ENCODE measurements around the gene HGS. TPM values are rescaled to one million over a fixed set of nuclear protein-coding genes. Genes with fewer than 3 reads are reported as not detected.

HGS gene
- total and polyA plus RNA-seq, 2 of the 8 experiments (the other 6 are each of a cell fraction or from before 2014, with no cell fraction given), result 80.8 to 99.7 TPM

DNA sequence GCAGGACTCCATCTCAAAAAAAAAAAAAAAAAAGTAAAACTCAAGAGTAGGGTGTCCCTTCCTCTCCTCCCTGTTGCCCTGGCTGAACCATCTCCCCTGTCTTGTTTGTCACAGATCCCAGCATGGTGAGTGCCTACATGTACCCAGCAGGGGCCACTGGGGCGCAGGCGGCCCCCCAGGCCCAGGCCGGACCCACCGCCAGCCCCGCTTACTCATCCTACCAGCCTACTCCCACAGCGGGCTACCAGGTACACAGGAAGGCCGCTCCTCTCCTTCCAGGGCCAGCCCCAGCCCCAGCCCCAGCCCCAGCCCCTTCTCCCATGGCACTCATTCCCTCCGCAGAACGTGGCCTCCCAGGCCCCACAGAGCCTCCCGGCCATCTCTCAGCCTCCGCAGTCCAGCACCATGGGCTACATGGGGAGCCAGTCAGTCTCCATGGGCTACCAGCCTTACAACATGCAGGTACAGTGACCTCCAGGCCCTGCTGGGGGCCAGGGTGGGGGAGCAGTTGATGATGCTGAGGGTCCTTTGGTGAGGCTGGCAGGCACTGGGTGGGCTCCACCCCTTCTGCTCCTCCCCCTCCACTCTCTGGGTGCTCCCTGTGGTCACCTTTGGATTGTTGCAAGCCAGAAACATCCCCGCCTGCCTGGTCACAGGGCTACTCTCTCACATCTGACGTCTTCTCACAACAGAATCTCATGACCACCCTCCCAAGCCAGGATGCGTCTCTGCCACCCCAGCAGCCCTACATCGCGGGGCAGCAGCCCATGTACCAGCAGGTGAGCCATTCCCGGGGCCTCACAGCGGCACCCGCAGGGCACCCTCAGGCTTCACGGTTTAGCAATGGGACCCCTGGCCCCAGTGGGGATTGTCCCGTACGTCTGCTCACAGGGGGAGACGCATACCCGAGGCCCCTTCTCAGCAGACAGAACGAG, 16.8 kb downstream of the HGS start:
- Histone ChIP-seq H3K79me1 (ENCODE audit: low read depth, low read length) (peaks cover 14% of the 10 kb centered on the region), H3K79me2 (ENCODE audit: control insufficient read depth in 1 of 2, insufficient read depth in 2 of 2, low read length in 2 of 2) (peaks cover 9 to 43% of the 10 kb centered on the region in 2 experiments; a peak in 3 of 4 replicates), H3K27ac (ENCODE audit: low read depth, low read length) (no peak overlapping the region), H2AK5ac (ENCODE audit: low read depth, low read length) (no peak overlapping the region), H2BK12ac (ENCODE audit: low read depth, low read length) (no peak overlapping the region), H3K4me1 (replicated peaks in 1 of 4; ENCODE audit: control insufficient read depth in 3 of 4, insufficient read depth in 4 of 4, low read length in 3 of 4) (peaks cover 0 to 14% (median 10%) of the 10 kb centered on the region in 4 experiments; a peak in 5 of 7 replicates), H2BK5ac (ENCODE audit: low read depth, low read length) (no peak overlapping the region; the same call in 1 of the 2 replicates), H3K27me3 (replicated peaks in 1 of 4; ENCODE audit: control insufficient read depth in 3 of 4, extremely low read depth in 1 of 4, insufficient read depth in 3 of 4, low read length in 3 of 4) (no peaks in the 10 kb centered on the region), H4K20me1 (replicated peaks in 1 of 2; ENCODE audit: control insufficient read depth in 1 of 2, insufficient read depth in 2 of 2, low read length in 2 of 2) (peaks cover 7 to 13% of the 10 kb centered on the region in 2 experiments), H3K23ac (ENCODE audit: insufficient read length) (no peak overlapping the region), H3K14ac (ENCODE audit: insufficient read length) (no peak overlapping the region), H4K91ac (replicated peaks; ENCODE audit: insufficient read length, low read length) (no peak overlapping the region), H3K4me3 (ENCODE audit: extremely low read depth in 1 of 4, insufficient read depth in 2 of 4, low read depth in 3 of 4, low read length in 4 of 4) (no peak overlapping the region), H3K18ac (ENCODE audit: extremely low read depth, low read length) (no peak overlapping the region), H2BK120ac (replicated peaks; ENCODE audit: low read depth, low read length) (no peak overlapping the region), H3K36me3 (ENCODE audit: control insufficient read depth in 2 of 4, insufficient read depth in 4 of 4, low read length in 3 of 4) (peaks cover 5 to 44% (median 19%) of the 10 kb centered on the region in 4 experiments; a peak in 7 of 8 replicates), H3K4me2 (ENCODE audit: insufficient read depth in 1 of 2, low read depth in 2 of 2, low read length in 2 of 2) (no peak overlapping the region; a peak in 1 of 4 replicates), H2BK20ac (ENCODE audit: low read length) (no peak overlapping the region), H2BK15ac (ENCODE audit: low read length) (no peak overlapping the region), H3K9ac (replicated peaks in 1 of 4; ENCODE audit: extremely low read depth in 1 of 4, low read depth in 3 of 4, low read length in 3 of 4) (peak overlapping the region in 2 of 4 experiments; percentile 11 to 29; a peak in 2 of 7 replicates), H3K4ac (replicated peaks; ENCODE audit: insufficient read length, low read depth, low read length) (no peak overlapping the region), H2AFZ (ENCODE audit: low read length) (no peak overlapping the region), H4K8ac (ENCODE audit: extremely low read depth, insufficient read depth, low read length) (peak overlapping the region; percentile 57; the same call in 1 of the 2 replicates), H3K23me2 (ENCODE audit: low read depth, low read length) (peaks cover 9% of the 10 kb centered on the region), H3K56ac (replicated peaks; ENCODE audit: insufficient read length, low read depth, low read length) (no peak overlapping the region), H3K9me3 (ENCODE audit: insufficient read depth in 2 of 2, low read depth in 1 of 2, low read length in 1 of 2) (no peaks in the 10 kb centered on the region), H4K5ac (ENCODE audit: insufficient read length, low read depth, low read length) (no peak overlapping the region)
- CTCF ChIA-PET (ENCODE audit: partially characterized antibody), result interaction anchor here (1.0 to 1.7 kb wide), 7 partner anchors 9 to 170 kb away, joined by 3 to 5 read pairs (median 4); partner anchors contain the start of gene ARHGDIA
- DNase-seq (ENCODE audit: low read depth in 1 of 2, low spot score in 2 of 2) (no peak), FAIRE-seq (no peak)
- POLR2A ChIA-PET (ENCODE audit: partially characterized antibody), result interaction anchor here (0.7 to 28.4 kb wide), 8 partner anchors 9 to 169 kb away, joined by 3 to 436 read pairs (median 56); partner anchors contain the start of genes ARL16, CCDC137, HGS and MRPL12
- 94% methylated on average over 19 of the region's 25 CpGs; no CpG with 5 or more reads in 1 of the 2 experiments for WGBS, 2 experiments (ENCODE audit: extremely low coverage in 1 of 2, insufficient coverage in 1 of 2, insufficient read length in 1 of 2, insufficient replicate concordance in 2 of 2, low coverage in 1 of 2, low lambda C conversion rate in 2 of 2, missing lambda C conversion rate in 1 of 2)
- TF ChIP-seq BCL11A (IDR thresholded peaks at IDR 0.05; ENCODE audit: low read depth in 2 of 2, low read length in 2 of 2) (no peak), SP1 (IDR thresholded peaks at IDR 0.05; ENCODE audit: low read depth, low read length) (no peak), SP2 (IDR thresholded peaks at IDR 0.05; ENCODE audit: low read length) (no peak), EZH2 (IDR thresholded peaks at IDR 0.05; ENCODE audit: low read depth, low read length, severe bottlenecking) (no peak), HDAC6 (IDR thresholded peaks at IDR 0.05; ENCODE audit: low read depth, low read length) (no peak), PHF8 (conservative IDR thresholded peaks at IDR 0.05; ENCODE audit: low read depth, low read length) (no peak), KDM4A (IDR thresholded peaks at IDR 0.05; ENCODE audit: low read depth, low read length, severe bottlenecking) (no peak), TAF7 (optimal IDR thresholded peaks at IDR 0.05; ENCODE audit: borderline replicate concordance, low read depth, low read length) (no peak), CBX5 (IDR thresholded peaks at IDR 0.05; ENCODE audit: low read depth, low read length) (no peak), CEBPB (IDR thresholded peaks at IDR 0.05; ENCODE audit: low read depth, low read length) (no peak), BACH1 (IDR thresholded peaks at IDR 0.05; ENCODE audit: low read length) (no peak), SP4 (IDR thresholded peaks at IDR 0.05; ENCODE audit: low read length) (no peak)

All from H1 (cell line).